ENCODE measurements around the gene GALNTL6. TPM values are rescaled to one million over a fixed set of nuclear protein-coding genes. Genes with fewer than 3 reads are reported as not detected.
A peak's percentile ranks its signal among the peaks of the same experiment; 100 is the strongest.

Gene GALNTL6
- total and polyA plus RNA-seq, 8 donors, result 0.15 to 0.87 (median 0.58) TPM; not detected in 3

DNA sequence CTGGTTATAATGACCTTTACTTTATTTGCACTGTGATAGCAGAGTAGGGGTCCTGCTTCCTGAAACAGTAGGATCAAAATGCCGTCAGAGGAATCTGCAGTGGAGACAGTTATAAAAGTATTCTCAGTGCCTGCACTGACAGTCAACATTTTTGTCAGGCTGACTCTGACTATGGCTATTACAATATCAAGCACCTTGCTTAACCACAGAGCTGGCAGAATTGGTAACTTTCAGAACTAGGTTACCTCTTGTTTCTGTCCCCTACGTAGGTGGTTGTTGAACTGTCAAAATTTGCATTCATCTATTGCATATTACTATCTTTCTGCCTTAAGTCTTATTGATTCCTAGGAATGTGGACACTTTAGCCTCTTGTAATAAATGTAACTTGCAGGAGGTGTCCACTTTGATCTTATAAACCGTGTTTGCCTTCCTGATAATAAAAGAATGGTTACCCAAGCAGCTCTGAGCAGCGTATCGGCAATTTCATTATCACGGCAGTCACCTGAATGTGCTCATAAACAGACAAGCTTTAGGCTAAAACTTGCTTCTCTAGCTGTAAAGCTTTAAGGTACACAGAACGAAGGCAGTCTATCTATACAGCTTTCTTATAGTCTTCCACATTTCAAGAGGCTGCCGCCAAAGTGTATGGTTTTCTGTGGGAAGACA is 1002.4 kb downstream of the GALNTL6 start:
- TF ChIP-seq POLR2A (IDR thresholded peaks at IDR 0.05) (no peak), CTCF (IDR thresholded peaks at IDR 0.05) (no peak), POLR2AphosphoS5 (IDR thresholded peaks at IDR 0.05) (no peak), EP300 (IDR thresholded peaks at IDR 0.05) (no peak)
- intact Hi-C loops (cut with DNase I; ENCODE audit: low total_unique reads), result no loop called here
- Histone ChIP-seq H3K36me3 (no peaks in the 10 kb centered on the region), H3K4me3 (no peak overlapping the region), H3K27ac (no peak overlapping the region), H3K9me3 (no peaks in the 10 kb centered on the region), H3K4me1 (peaks cover 0 to 6% (median 0%) of the 10 kb centered on the region in 4 donors), H3K27me3 (no peaks in the 10 kb centered on the region)
- peak in 1 of 2 donors; percentile 23 for DNase-seq
- 26 to 66% (median 41%) methylated on average over 8 of the region's 8 CpGs for whole genome bisulfite sequencing, 5 donors

DNA sequence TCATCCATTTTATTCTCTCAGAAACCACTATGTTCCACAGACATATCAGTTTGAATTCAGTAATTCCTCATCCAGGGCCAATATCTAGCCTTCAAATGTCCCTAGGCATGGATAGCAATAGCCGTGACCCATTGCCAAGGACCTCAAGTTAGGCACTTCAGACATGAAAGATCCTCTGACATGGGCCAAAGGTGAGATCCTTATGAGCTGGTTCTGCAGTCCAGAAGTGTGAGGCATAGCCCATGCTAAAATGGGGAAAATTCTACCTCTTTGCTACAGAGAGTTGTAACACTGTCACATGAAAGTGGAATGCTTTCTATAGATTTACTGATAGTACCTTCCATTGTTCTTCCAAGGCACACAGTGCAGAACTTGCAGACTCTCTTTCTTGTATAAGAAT is 1005.7 kb downstream of the GALNTL6 start:
- no peaks in the 10 kb centered on the region for H3K27me3 ChIP-seq
- intact Hi-C loops (cut with DNase I; ENCODE audit: low total_unique reads), result no loop called here

DNA sequence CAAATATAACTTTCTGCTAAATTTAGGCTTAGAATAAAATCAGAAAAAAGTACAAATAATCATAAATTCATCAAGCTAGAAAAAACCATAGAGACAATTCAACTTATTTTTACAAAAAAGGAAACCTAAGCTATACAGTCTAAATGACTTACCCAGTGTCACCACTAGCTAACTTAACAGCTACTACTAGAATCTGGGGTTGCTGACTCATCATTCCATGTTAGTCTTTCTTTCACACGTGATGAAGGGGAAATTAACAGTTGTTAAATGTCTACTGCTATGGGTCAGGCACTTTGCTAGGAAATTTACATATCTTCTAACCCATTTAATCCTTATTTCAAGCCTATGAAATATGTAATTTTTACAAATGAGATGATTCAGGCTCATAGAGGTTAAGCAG is 1006.1 kb downstream of the GALNTL6 start:
- Histone ChIP-seq H3K27me3 (no peaks in the 10 kb centered on the region), H3K4me1 (peaks cover 0 to 10% (median 0%) of the 10 kb centered on the region in 4 donors), H3K36me3 (no peaks in the 10 kb centered on the region), H3K4me3 (no peak overlapping the region), H3K9me3 (no peaks in the 10 kb centered on the region), H3K27ac (no peak overlapping the region)
- no peak for DNase-seq
- TF ChIP-seq EP300 (IDR thresholded peaks at IDR 0.05) (no peak), POLR2A (IDR thresholded peaks at IDR 0.05) (no peak), CTCF (IDR thresholded peaks at IDR 0.05) (no peak), POLR2AphosphoS5 (IDR thresholded peaks at IDR 0.05) (no peak)
- 6 to 22% (median 17%) methylated on average over 1 of the region's 1 CpG for WGBS, 5 donors
- intact Hi-C loops (cut with DNase I; ENCODE audit: low total_unique reads), result no loop called here

More for the DNA sequence above, 1005.7 kb downstream of the GALNTL6 start:
- TF ChIP-seq CTCF (IDR thresholded peaks at IDR 0.05) (no peak), POLR2AphosphoS5 (IDR thresholded peaks at IDR 0.05) (no peak), EP300 (IDR thresholded peaks at IDR 0.05) (no peak)
- Histone ChIP-seq H3K4me1 (peaks cover 0 to 10% (median 0%) of the 10 kb centered on the region in 4 donors), H3K9me3 (no peaks in the 10 kb centered on the region), H3K27ac (no peak overlapping the region), H3K36me3 (no peaks in the 10 kb centered on the region), H3K4me3 (no peak overlapping the region)
- WGBS, 5 donors, result 71 to 100% (median 88%) methylated on average over 1 of the region's 1 CpG
- DNase-seq, result no peak

GRCh38 chr4:172822331-172822730 is 1009.1 kb downstream of the GALNTL6 start:
- 82 to 97% (median 94%) methylated on average over 3 of the region's 3 CpGs for WGBS, 5 donors

More at GRCh38 chr4:172822331-172822730, 1009.1 kb downstream of the GALNTL6 start:
- DNase-seq, result no peak
- H3K27me3 ChIP-seq, result no peaks in the 10 kb centered on the region
- no peaks in the 10 kb centered on the region for H3K9me3 ChIP-seq
- TF ChIP-seq POLR2A (IDR thresholded peaks at IDR 0.05), result no peak
- TF ChIP-seq POLR2AphosphoS5 (IDR thresholded peaks at IDR 0.05), result no peak
- no peak for TF ChIP-seq EP300 (IDR thresholded peaks at IDR 0.05)
- TF ChIP-seq CTCF (IDR thresholded peaks at IDR 0.05), result no peak
- intact Hi-C loops (cut with DNase I; ENCODE audit: low total_unique reads), result no loop called here
- no peak overlapping the region for H3K27ac ChIP-seq
- peaks cover 0 to 4% (median 0%) of the 10 kb centered on the region in 4 donors for H3K4me1 ChIP-seq
- no peaks in the 10 kb centered on the region for H3K36me3 ChIP-seq
- no peak overlapping the region for H3K4me3 ChIP-seq

All from stomach (tissue), 9 donors.